ENCODE measurements around the gene LRP1B. TPM values are rescaled to one million over a fixed set of nuclear protein-coding genes. Genes with fewer than 3 reads are reported as not detected.
"Not testable (repeated sequence)": the region's sequence is repeated elsewhere in the genome, so short reads cannot be mapped to it uniquely, and the experiment has no call there.

Gene LRP1B
- total RNA-seq, 1 experiment from 2014 or later, result 0.21 TPM

DNA sequence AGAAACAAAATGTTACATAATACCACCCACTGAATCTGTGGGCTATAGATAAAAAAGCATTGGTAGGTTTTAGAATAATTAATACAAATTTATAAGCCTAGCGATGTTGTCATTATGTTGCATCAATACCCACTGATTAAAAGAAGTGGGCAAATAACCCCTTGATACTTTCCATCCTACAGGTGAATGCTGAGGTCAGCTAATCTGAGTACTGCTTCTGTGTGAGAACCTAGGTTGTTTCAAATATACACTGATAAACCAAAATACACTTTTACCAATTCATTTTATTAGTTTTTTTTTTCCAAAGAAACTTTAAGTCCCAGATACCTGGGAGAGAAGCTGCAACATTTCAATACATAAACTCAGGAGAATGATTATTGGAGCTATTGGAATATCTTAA, 948.6 kb downstream of the LRP1B start:
- Mint-ChIP-seq H3K27ac (ENCODE audit: unreplicated experiment) (no peak overlapping the region), H3K27me3 (ENCODE audit: unreplicated experiment) (no peaks in the 10 kb centered on the region), H3K4me3 (ENCODE audit: low read depth, unreplicated experiment) (no peak overlapping the region), H3K9me3 (ENCODE audit: low read depth, unreplicated experiment) (no peaks in the 10 kb centered on the region), H3K4me1 (ENCODE audit: low read depth, unreplicated experiment) (no peaks in the 10 kb centered on the region), H3K36me3 (ENCODE audit: insufficient read depth, unreplicated experiment) (no peaks in the 10 kb centered on the region)
- TF ChIP-seq, protein P1, sequence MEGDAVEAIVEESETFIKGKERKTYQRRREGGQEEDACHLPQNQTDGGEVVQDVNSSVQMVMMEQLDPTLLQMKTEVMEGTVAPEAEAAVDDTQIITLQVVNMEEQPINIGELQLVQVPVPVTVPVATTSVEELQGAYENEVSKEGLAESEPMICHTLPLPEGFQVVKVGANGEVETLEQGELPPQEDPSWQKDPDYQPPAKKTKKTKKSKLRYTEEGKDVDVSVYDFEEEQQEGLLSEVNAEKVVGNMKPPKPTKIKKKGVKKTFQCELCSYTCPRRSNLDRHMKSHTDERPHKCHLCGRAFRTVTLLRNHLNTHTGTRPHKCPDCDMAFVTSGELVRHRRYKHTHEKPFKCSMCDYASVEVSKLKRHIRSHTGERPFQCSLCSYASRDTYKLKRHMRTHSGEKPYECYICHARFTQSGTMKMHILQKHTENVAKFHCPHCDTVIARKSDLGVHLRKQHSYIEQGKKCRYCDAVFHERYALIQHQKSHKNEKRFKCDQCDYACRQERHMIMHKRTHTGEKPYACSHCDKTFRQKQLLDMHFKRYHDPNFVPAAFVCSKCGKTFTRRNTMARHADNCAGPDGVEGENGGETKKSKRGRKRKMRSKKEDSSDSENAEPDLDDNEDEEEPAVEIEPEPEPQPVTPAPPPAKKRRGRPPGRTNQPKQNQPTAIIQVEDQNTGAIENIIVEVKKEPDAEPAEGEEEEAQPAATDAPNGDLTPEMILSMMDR (IDR thresholded peaks at IDR 0.05; ENCODE audit: unreplicated experiment), result no peak
- intact Hi-C loops (cut with micrococcal nuclease; ENCODE audit: unreplicated experiment), result no loop called here
- BruUV-seq (replicated peaks), result no TSS peak
- CTCF ChIA-PET, result no interaction called here
- DNase-seq, result no peak

DNA sequence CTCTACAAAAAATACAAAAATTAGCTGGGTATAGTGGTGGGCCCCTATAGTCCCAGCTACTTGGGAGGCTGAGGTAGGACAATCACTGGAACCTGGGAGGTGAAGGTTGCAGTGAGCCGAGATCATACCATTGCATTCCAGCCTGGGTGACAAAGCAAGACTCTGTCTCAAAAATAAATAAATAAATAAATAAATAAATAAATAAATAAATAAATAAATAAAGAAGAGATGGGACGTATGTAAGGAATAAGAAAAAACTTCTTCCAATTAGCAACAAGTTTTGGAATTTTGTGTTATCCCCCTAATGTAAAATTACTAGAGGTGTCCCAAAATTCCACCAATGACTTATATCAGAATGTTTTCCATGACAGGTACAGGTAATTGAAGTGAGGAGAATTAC, 961.7 kb downstream of the LRP1B start:
- H3K4me1 Mint-ChIP-seq (ENCODE audit: low read depth, unreplicated experiment); CTCF ChIA-PET; H3K27me3 Mint-ChIP-seq (ENCODE audit: unreplicated experiment); H3K36me3 Mint-ChIP-seq (ENCODE audit: insufficient read depth, unreplicated experiment); DNase-seq; H3K9me3 Mint-ChIP-seq (ENCODE audit: low read depth, unreplicated experiment); H3K4me3 Mint-ChIP-seq (ENCODE audit: low read depth, unreplicated experiment); intact Hi-C loops (cut with micrococcal nuclease; ENCODE audit: unreplicated experiment); BruUV-seq (replicated peaks); H3K27ac Mint-ChIP-seq (ENCODE audit: unreplicated experiment): not testable (repeated sequence)

DNA sequence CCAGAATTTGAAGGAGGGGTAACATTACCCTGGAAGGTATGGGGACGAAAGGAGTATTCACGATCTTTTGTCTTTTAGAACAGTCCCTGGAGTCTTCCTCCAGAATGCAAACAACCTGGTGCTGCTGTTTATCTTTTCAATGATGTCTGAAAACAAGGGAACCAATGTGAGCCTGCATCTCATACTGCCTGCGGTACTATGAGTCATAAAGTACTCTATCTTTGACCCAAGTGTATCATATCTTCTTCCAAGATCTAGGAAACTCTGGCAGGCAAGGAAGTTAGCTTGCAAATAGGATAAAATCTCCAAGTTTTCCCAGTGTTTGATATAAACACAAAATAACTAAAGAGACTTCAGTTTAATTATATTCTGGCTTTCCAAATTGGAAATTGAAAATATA, 968.5 kb downstream of the LRP1B start:
- DNase-seq, result no peak
- Mint-ChIP-seq H3K27me3 (ENCODE audit: unreplicated experiment) (no peaks in the 10 kb centered on the region), H3K4me1 (ENCODE audit: low read depth, unreplicated experiment) (no peaks in the 10 kb centered on the region), H3K36me3 (ENCODE audit: insufficient read depth, unreplicated experiment) (no peaks in the 10 kb centered on the region), H3K4me3 (ENCODE audit: low read depth, unreplicated experiment) (no peak overlapping the region), H3K9me3 (ENCODE audit: low read depth, unreplicated experiment) (no peaks in the 10 kb centered on the region), H3K27ac (ENCODE audit: unreplicated experiment) (no peak overlapping the region)
- CTCF ChIA-PET, result no interaction called here
- no TSS peak for BruUV-seq (replicated peaks)
- TF ChIP-seq, protein P1 (IDR thresholded peaks at IDR 0.05; ENCODE audit: unreplicated experiment), result no peak
- intact Hi-C loops (cut with micrococcal nuclease; ENCODE audit: unreplicated experiment), result no loop called here

- TF ChIP-seq, protein P1 (IDR thresholded peaks at IDR 0.05; ENCODE audit: unreplicated experiment), result no peak
- DNase-seq, result no peak
- intact Hi-C loops (cut with micrococcal nuclease; ENCODE audit: unreplicated experiment), result no loop called here
- Mint-ChIP-seq H3K27me3 (ENCODE audit: unreplicated experiment) (no peaks in the 10 kb centered on the region), H3K36me3 (ENCODE audit: insufficient read depth, unreplicated experiment) (no peaks in the 10 kb centered on the region), H3K9me3 (ENCODE audit: low read depth, unreplicated experiment) (no peaks in the 10 kb centered on the region), H3K4me1 (ENCODE audit: low read depth, unreplicated experiment) (no peaks in the 10 kb centered on the region), H3K27ac (ENCODE audit: unreplicated experiment) (no peak overlapping the region), H3K4me3 (ENCODE audit: low read depth, unreplicated experiment) (no peak overlapping the region)
- CTCF ChIA-PET, result no interaction called here
- no TSS peak for BruUV-seq (replicated peaks)
These were observed 979.1 kb downstream of the LRP1B start for GRCh38 chr2:141151611-141152286.

DNA sequence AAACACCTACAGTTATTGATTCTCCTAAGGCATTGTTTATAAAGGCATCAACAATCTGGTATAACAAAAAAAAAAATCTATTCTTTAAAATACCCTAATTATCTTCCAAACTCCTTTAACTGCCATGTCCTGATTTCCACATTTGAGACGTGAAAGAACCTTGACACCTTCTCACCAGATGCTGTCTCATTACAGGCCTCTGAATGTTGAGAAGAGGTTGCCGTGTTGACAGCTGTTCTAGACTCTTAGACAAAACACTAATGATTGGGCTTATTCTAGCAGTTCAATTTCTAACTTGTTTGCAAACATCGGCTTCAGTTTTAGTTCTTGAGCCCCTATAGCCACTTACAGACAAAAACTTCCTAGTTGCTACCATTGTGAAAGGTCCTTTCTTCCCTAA, 988.8 kb downstream of the LRP1B start:
- TF ChIP-seq, protein P1 (IDR thresholded peaks at IDR 0.05; ENCODE audit: unreplicated experiment), result no peak
- no peak overlapping the region for H3K4me3 Mint-ChIP-seq (ENCODE audit: low read depth, unreplicated experiment)
- no peak overlapping the region for H3K27ac Mint-ChIP-seq (ENCODE audit: unreplicated experiment)
- no TSS peak for BruUV-seq (replicated peaks)
- no peaks in the 10 kb centered on the region for H3K27me3 Mint-ChIP-seq (ENCODE audit: unreplicated experiment)
- no peak for DNase-seq
- CTCF ChIA-PET, result no interaction called here
- no peaks in the 10 kb centered on the region for H3K9me3 Mint-ChIP-seq (ENCODE audit: low read depth, unreplicated experiment)
- no peaks in the 10 kb centered on the region for H3K36me3 Mint-ChIP-seq (ENCODE audit: insufficient read depth, unreplicated experiment)
- intact Hi-C loops (cut with micrococcal nuclease; ENCODE audit: unreplicated experiment), result no loop called here
- no peaks in the 10 kb centered on the region for H3K4me1 Mint-ChIP-seq (ENCODE audit: low read depth, unreplicated experiment)
